ENCODE measurements around the gene SORBS1. TPM values are rescaled to one million over a fixed set of nuclear protein-coding genes. Genes with fewer than 3 reads are reported as not detected.
A peak's percentile ranks its signal among the peaks of the same experiment; 100 is the strongest.
"Not testable (repeated sequence)": the region's sequence is repeated elsewhere in the genome, so short reads cannot be mapped to it uniquely, and the experiment has no call there.

The SORBS1 gene
- total RNA-seq, 2 donors from 2014 or later = 16.7 to 17.9 TPM

- H3K9me3 ChIP-seq (ENCODE audit: control insufficient read depth, low read length) = no peaks in the 10 kb centered on the region
- H3K4me1 Mint-ChIP-seq = peaks cover 51% of the 10 kb centered on the region
- H3K4me3 ChIP-seq (ENCODE audit: low read length) = no peak overlapping the region
- peaks cover 27% of the 10 kb centered on the region for H3K4me1 ChIP-seq (ENCODE audit: control insufficient read depth, insufficient read depth, low read length)
- no peaks in the 10 kb centered on the region for H3K9me3 Mint-ChIP-seq
- TF ChIP-seq CTCF (conservative IDR thresholded peaks at IDR 0.05) = no peak
- 81 to 100% methylated on average over 1 to 5 of the region's 5 CpGs for WGBS, 2 experiments (ENCODE audit: insufficient coverage in 1 of 2, insufficient read length in 1 of 2)
- H3K36me3 ChIP-seq (ENCODE audit: control insufficient read depth, insufficient read depth, low read length) = no peaks in the 10 kb centered on the region
- H3K36me3 Mint-ChIP-seq (ENCODE audit: low read depth) = no peaks in the 10 kb centered on the region
- no peaks in the 10 kb centered on the region for H3K27me3 ChIP-seq (ENCODE audit: control insufficient read depth, insufficient read depth, low read length, poor library complexity, severe bottlenecking)
- no peak overlapping the region for H3K9ac ChIP-seq (ENCODE audit: extremely low read depth, low read length, poor library complexity, severe bottlenecking)
- DNase-seq = no peak
- H3K27me3 Mint-ChIP-seq (ENCODE audit: insufficient read depth) = no peaks in the 10 kb centered on the region
- no peak overlapping the region for H3K27ac Mint-ChIP-seq
- H3K4me3 Mint-ChIP-seq = no peak overlapping the region
- no peak overlapping the region for H3K27ac ChIP-seq (ENCODE audit: low read depth, low read length)
Observed at GRCh38 chr10:95469676-95470075, 91.5 kb downstream of the SORBS1 start.

GRCh38 chr10:95469251-95469650 lies 91.9 kb downstream of the SORBS1 start:
- DNase-seq = no peak
- TF ChIP-seq CTCF (conservative IDR thresholded peaks at IDR 0.05) = no peak
- no peaks in the 10 kb centered on the region for H3K36me3 Mint-ChIP-seq (ENCODE audit: low read depth)
- peaks cover 51% of the 10 kb centered on the region for H3K4me1 Mint-ChIP-seq
- 90 to 100% methylated on average over 3 of the region's 3 CpGs for WGBS, 2 experiments (ENCODE audit: insufficient coverage in 1 of 2, insufficient read length in 1 of 2)
- no peak overlapping the region for H3K4me3 ChIP-seq (ENCODE audit: low read length)
- H3K9ac ChIP-seq (ENCODE audit: extremely low read depth, low read length, poor library complexity, severe bottlenecking) = no peak overlapping the region
- no peaks in the 10 kb centered on the region for H3K27me3 ChIP-seq (ENCODE audit: control insufficient read depth, insufficient read depth, low read length, poor library complexity, severe bottlenecking)
- H3K4me3 Mint-ChIP-seq = no peak overlapping the region
- H3K4me1 ChIP-seq (ENCODE audit: control insufficient read depth, insufficient read depth, low read length) = peaks cover 25% of the 10 kb centered on the region
- no peaks in the 10 kb centered on the region for H3K36me3 ChIP-seq (ENCODE audit: control insufficient read depth, insufficient read depth, low read length)
- no peak overlapping the region for H3K27ac ChIP-seq (ENCODE audit: low read depth, low read length)
- H3K9me3 Mint-ChIP-seq = no peaks in the 10 kb centered on the region
- H3K27me3 Mint-ChIP-seq (ENCODE audit: insufficient read depth) = no peaks in the 10 kb centered on the region
- no peak overlapping the region for H3K27ac Mint-ChIP-seq
- no peaks in the 10 kb centered on the region for H3K9me3 ChIP-seq (ENCODE audit: control insufficient read depth, low read length)

GRCh38 chr10:95467642-95468041 lies 93.5 kb downstream of the SORBS1 start:
- not testable (repeated sequence) for H3K4me3 Mint-ChIP-seq; H3K9me3 ChIP-seq (ENCODE audit: control insufficient read depth, low read length); H3K27me3 Mint-ChIP-seq (ENCODE audit: insufficient read depth); H3K36me3 ChIP-seq (ENCODE audit: control insufficient read depth, insufficient read depth, low read length); H3K4me3 ChIP-seq (ENCODE audit: low read length); H3K9ac ChIP-seq (ENCODE audit: extremely low read depth, low read length, poor library complexity, severe bottlenecking); H3K36me3 Mint-ChIP-seq (ENCODE audit: low read depth); H3K27me3 ChIP-seq (ENCODE audit: control insufficient read depth, insufficient read depth, low read length, poor library complexity, severe bottlenecking); H3K9me3 Mint-ChIP-seq; DNase-seq
- Mint-ChIP-seq H3K27ac (peak overlapping the region; percentile 67), H3K4me1 (peaks cover 51% of the 10 kb centered on the region)
- H3K4me1 ChIP-seq (ENCODE audit: control insufficient read depth, insufficient read depth, low read length) = peaks cover 25% of the 10 kb centered on the region
- whole genome bisulfite sequencing, 2 experiments (ENCODE audit: insufficient coverage in 1 of 2, insufficient read length in 1 of 2) = 80 to 83% methylated on average over 2 to 5 of the region's 5 CpGs
- peak overlapping the region; percentile 64 for H3K27ac ChIP-seq (ENCODE audit: low read depth, low read length)

GRCh38 chr10:95467162-95467599 lies 94.0 kb downstream of the SORBS1 start:
- no peaks in the 10 kb centered on the region for H3K36me3 ChIP-seq (ENCODE audit: control insufficient read depth, insufficient read depth, low read length)
- Mint-ChIP-seq H3K9me3 (no peaks in the 10 kb centered on the region), H3K4me3 (no peak overlapping the region), H3K27me3 (ENCODE audit: insufficient read depth) (no peaks in the 10 kb centered on the region), H3K27ac (peak overlapping the region; percentile 67), H3K36me3 (ENCODE audit: low read depth) (no peaks in the 10 kb centered on the region), H3K4me1 (peaks cover 51% of the 10 kb centered on the region)
- H3K4me1 ChIP-seq (ENCODE audit: control insufficient read depth, insufficient read depth, low read length) = peaks cover 25% of the 10 kb centered on the region
- H3K9ac ChIP-seq (ENCODE audit: extremely low read depth, low read length, poor library complexity, severe bottlenecking) = no peak overlapping the region
- TF ChIP-seq CTCF (conservative IDR thresholded peaks at IDR 0.05) = peak; percentile 64
- DNase-seq = peak; percentile 90
- 4% methylated on average over 4 to 5 of the region's 5 CpGs for WGBS, 2 experiments (ENCODE audit: insufficient coverage in 1 of 2, insufficient read length in 1 of 2)
- no peaks in the 10 kb centered on the region for H3K27me3 ChIP-seq (ENCODE audit: control insufficient read depth, insufficient read depth, low read length, poor library complexity, severe bottlenecking)
- no peaks in the 10 kb centered on the region for H3K9me3 ChIP-seq (ENCODE audit: control insufficient read depth, low read length)
- H3K27ac ChIP-seq (ENCODE audit: low read depth, low read length) = peak overlapping the region; percentile 64
- H3K4me3 ChIP-seq (ENCODE audit: low read length) = no peak overlapping the region

Measured in endodermal cell (in vitro differentiated cells).